Measurements from ENCODE around the gene CKAP2L.

CKAP2L gene

DNA sequence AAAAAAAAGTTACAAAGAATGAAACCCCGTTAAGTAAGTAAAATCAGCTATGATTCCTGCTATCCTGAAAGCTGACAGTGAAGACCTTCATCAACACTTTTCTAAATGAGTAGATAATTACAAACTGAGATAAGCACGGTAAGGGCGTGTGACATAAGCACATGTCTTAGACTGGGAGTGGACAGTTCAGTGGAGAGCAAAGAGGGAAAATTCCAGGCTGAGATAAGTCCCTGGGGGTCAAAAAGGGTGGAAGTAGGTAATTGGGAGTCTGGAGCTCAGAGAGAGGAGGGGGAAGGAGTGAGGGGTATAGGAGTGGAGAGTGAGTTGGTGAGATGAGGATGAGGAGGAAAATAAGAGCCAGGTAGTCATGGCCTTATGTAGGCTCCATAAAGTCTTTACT is 24.2 kb upstream of the CKAP2L start:
- no peak for DNase-seq
- no peaks in the 10 kb centered on the region for H3K9me3 ChIP-seq
- H3K4me3 ChIP-seq (ENCODE audit: low read depth, low read length), result no peak overlapping the region

DNA sequence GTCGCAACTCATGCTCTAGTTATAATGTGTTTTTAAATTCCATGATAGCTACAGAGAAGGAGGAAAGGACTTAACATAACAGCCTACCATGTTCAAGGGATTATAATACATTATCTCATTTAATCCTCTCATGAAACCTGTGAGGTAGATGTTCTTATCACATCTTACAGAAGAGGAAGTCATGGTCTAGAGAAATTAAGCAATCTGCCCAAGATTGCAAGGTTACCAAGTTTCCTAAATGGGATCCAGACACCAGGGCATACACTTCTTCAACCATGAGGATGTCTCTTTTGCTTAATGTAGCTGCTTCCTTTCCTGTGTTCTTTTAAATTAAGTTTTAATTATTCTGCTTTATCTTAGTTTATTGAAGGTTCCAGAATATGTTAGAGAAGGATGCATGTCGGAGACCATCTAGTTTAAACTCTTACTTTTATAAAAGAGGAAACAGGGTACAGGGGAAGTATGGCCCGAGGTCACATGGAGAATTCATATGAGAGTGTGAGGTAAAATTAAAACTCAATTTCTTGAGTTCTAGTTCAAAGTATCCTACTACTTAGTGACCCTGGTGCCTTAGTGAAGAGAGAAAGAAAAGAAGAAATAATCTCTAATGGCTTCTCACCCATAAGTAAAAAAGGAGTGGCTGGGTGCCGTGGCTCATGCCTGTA is 23.5 kb upstream of the CKAP2L start:
- Histone ChIP-seq H3K27me3 (no peaks in the 10 kb centered on the region), H3K4me1 (no peaks in the 10 kb centered on the region), H3K9me3 (no peaks in the 10 kb centered on the region), H3K36me3 (no peaks in the 10 kb centered on the region), H3K4me3 (ENCODE audit: low read depth, low read length) (no peak overlapping the region)
- DNase-seq, result no peak
- TF ChIP-seq, protein P1, sequence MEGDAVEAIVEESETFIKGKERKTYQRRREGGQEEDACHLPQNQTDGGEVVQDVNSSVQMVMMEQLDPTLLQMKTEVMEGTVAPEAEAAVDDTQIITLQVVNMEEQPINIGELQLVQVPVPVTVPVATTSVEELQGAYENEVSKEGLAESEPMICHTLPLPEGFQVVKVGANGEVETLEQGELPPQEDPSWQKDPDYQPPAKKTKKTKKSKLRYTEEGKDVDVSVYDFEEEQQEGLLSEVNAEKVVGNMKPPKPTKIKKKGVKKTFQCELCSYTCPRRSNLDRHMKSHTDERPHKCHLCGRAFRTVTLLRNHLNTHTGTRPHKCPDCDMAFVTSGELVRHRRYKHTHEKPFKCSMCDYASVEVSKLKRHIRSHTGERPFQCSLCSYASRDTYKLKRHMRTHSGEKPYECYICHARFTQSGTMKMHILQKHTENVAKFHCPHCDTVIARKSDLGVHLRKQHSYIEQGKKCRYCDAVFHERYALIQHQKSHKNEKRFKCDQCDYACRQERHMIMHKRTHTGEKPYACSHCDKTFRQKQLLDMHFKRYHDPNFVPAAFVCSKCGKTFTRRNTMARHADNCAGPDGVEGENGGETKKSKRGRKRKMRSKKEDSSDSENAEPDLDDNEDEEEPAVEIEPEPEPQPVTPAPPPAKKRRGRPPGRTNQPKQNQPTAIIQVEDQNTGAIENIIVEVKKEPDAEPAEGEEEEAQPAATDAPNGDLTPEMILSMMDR (IDR thresholded peaks at IDR 0.05; ENCODE audit: low read depth, low read length), result no peak

More for the DNA sequence above, 24.2 kb upstream of the CKAP2L start:
- Histone ChIP-seq H3K4me1 (no peaks in the 10 kb centered on the region), H3K36me3 (no peaks in the 10 kb centered on the region), H3K27me3 (no peaks in the 10 kb centered on the region)
- TF ChIP-seq, protein P1 (IDR thresholded peaks at IDR 0.05; ENCODE audit: low read depth, low read length), result no peak

DNA sequence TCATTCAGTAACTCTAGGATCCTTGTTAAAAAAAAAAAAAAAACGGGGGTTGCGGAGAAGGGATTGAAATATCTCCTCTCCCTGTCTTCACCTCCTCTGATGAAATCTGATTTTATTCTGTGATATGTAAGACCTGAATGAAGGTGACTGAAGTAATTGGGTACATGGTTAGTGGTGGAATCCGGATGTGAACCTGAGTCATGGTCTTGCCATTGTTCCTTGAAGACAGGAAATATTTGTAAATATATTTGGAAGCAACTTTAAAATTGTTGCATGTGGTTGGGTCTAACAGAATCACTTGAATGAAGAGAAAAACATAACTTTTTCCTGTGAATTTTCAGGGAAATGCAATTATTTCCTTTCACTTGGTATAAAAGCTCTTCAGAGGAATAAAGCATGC is 22.9 kb upstream of the CKAP2L start:
- H3K36me3 ChIP-seq, result no peaks in the 10 kb centered on the region
- no peaks in the 10 kb centered on the region for H3K9me3 ChIP-seq
- DNase-seq, result no peak
- no peak overlapping the region for H3K4me3 ChIP-seq (ENCODE audit: low read depth, low read length)
- TF ChIP-seq, protein P1 (IDR thresholded peaks at IDR 0.05; ENCODE audit: low read depth, low read length), result no peak
- H3K27me3 ChIP-seq, result no peaks in the 10 kb centered on the region
- H3K4me1 ChIP-seq, result no peaks in the 10 kb centered on the region

DNA sequence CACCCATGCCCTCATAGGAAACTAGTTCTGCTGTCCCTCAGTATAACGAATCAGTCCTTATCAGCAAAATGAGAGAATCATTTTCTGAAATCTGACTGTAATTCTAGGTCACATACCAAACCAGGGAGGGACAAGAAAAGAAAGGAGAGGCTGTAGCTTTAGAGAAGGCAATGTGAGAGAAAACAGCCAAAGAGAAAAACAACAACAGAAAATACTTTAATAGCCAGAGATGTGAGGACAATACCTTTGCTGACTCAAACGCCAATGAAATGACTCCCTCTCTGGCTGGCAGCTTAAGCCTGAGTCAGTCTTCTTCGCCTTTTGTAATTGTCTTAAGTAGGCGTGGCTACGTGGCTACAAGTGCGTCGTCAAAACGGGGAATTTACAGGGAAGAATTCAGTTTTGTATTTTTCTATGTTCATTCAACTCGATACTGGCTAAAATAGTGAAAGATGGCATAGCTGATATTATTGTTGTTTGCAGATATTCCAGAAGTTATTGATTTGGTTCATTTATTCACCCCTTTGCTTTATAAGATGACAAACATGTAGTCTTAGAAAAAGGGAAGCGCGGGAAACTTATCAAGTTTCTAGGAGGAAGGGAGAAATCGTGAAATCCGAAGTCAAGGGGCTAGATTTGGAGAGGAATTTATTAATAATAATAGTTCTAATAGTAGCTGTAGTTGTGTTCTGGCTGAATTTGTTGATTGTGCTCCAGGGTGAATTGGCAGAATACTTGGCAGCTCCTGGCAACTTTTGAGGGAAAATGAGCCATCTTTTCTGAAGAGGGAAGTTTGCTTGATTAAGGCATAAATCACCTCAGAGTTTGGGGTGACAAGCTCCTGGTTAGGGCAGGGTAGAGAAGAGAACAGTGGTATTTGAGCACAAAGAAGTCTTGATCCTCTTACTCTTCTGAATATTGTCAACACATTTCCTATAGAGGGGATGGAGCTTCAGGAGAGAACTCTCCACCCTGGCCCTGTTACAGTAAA is 20.1 kb upstream of the CKAP2L start, which contains the start of gene IL1A:
Gene IL1A, minus strand, starts transcription at position 295 of the 991 bp plus-strand sequence. CDS start 723 bp downstream, outside the sequence.
- H3K9me3 ChIP-seq, result no peaks in the 10 kb centered on the region
- no peak within 1 kb of the TSS for H3K4me3 ChIP-seq (ENCODE audit: low read depth, low read length)
- no peaks in the 10 kb centered on the region for H3K4me1 ChIP-seq
- H3K36me3 ChIP-seq, result no peaks in the 10 kb centered on the region
- TF ChIP-seq, protein P1 (IDR thresholded peaks at IDR 0.05; ENCODE audit: low read depth, low read length), result no peak
- DNase-seq, result no peak
- H3K27me3 ChIP-seq, result no peaks in the 10 kb centered on the region

DNA sequence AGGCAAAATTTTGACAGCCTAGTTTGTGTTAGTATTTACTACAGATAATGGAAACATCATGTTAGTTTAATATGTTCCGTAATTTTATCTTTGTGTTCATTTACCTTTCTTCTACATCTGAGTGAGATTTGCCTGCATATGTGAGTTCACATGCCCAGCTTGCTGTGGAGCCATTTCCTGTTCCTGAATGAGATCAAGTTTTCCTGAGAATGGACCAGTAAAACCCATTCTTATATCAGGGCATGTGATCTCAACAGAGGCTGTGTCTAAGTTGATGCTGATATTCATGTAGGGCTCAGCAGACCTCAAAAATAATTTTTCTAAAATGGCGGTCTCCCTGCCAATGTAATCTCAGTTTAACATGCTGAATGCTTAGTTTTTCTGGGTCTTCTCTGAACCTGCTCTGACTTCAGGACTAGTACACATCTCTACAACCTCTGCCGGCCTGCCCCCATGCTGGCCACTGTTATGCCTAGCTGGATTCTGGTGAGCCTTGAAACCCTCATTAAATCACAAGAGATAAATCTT is 18.8 kb upstream of the CKAP2L start:
- TF ChIP-seq, protein P1 (IDR thresholded peaks at IDR 0.05; ENCODE audit: low read depth, low read length), result no peak
- Histone ChIP-seq H3K36me3 (no peaks in the 10 kb centered on the region), H3K27me3 (no peaks in the 10 kb centered on the region), H3K4me3 (ENCODE audit: low read depth, low read length) (no peak overlapping the region), H3K9me3 (no peaks in the 10 kb centered on the region), H3K4me1 (no peaks in the 10 kb centered on the region)
- DNase-seq, result no peak
